ENCODE results near the gene EDEM3.
"Not testable (repeated sequence)": the region's sequence is repeated elsewhere in the genome, so short reads cannot be mapped to it uniquely, and the experiment has no call there.

Gene EDEM3

GRCh38 chr1:184734980-184735379 lies 19.7 kb downstream of the EDEM3 start:
- DNase-seq (ENCODE audit: low spot score): no peak

- no peak for DNase-seq (ENCODE audit: low spot score)
Observed at GRCh38 chr1:184724843-184725242, 29.8 kb downstream of the EDEM3 start.

GRCh38 chr1:184716158-184716557 lies 38.5 kb downstream of the EDEM3 start:
- DNase-seq (ENCODE audit: low spot score): peak; percentile 6

- no peak for DNase-seq (ENCODE audit: low spot score)
Observed at GRCh38 chr1:184709418-184709817, 45.2 kb downstream of the EDEM3 start.

- DNase-seq (ENCODE audit: low spot score): no peak
Observed at GRCh38 chr1:184708084-184708676, 46.5 kb downstream of the EDEM3 start.

GRCh38 chr1:184705271-184705670 lies 49.4 kb downstream of the EDEM3 start:
- DNase-seq (ENCODE audit: low spot score): no peak

- no peak for DNase-seq (ENCODE audit: low spot score)
Observed at GRCh38 chr1:184701816-184702215, 52.8 kb downstream of the EDEM3 start.

GRCh38 chr1:184698969-184699368 lies 55.7 kb downstream of the EDEM3 start:
- DNase-seq (ENCODE audit: low spot score): no peak

GRCh38 chr1:184698016-184698415 lies 56.6 kb downstream of the EDEM3 start:
- DNase-seq (ENCODE audit: low spot score): no peak

GRCh38 chr1:184696403-184696802 lies 58.3 kb downstream of the EDEM3 start:
- no peak for DNase-seq (ENCODE audit: low spot score)

GRCh38 chr1:184695023-184695422 lies 59.6 kb downstream of the EDEM3 start:
- no peak for DNase-seq (ENCODE audit: low spot score)

- no peak for DNase-seq (ENCODE audit: low spot score)
Observed at GRCh38 chr1:184693011-184693410, 61.6 kb downstream of the EDEM3 start.

GRCh38 chr1:184691719-184692324 lies 62.8 kb downstream of the EDEM3 start:
- DNase-seq (ENCODE audit: low spot score): peak; percentile 40

- no peak for DNase-seq (ENCODE audit: low spot score)
Observed at GRCh38 chr1:184686540-184686939, 68.1 kb downstream of the EDEM3 start.

GRCh38 chr1:184685116-184685515 lies 69.5 kb downstream of the EDEM3 start:
- no peak for DNase-seq (ENCODE audit: low spot score)

GRCh38 chr1:184684285-184685074 lies 70.2 kb downstream of the EDEM3 start:
- DNase-seq (ENCODE audit: low spot score): no peak

- no peak for DNase-seq (ENCODE audit: low spot score)
Observed at GRCh38 chr1:184682956-184683355, 71.7 kb downstream of the EDEM3 start.

- DNase-seq (ENCODE audit: low spot score): not testable (repeated sequence)
Observed at GRCh38 chr1:184680611-184681225, 73.9 kb downstream of the EDEM3 start.

GRCh38 chr1:184679472-184679871 lies 75.2 kb downstream of the EDEM3 start:
- not testable (repeated sequence) for DNase-seq (ENCODE audit: low spot score)

- DNase-seq (ENCODE audit: low spot score): no peak
Observed at GRCh38 chr1:184677344-184677743, 77.3 kb downstream of the EDEM3 start.

GRCh38 chr1:184673305-184673704 lies 81.4 kb downstream of the EDEM3 start:
- no peak for DNase-seq (ENCODE audit: low spot score)

GRCh38 chr1:184672013-184672726 lies 82.5 kb downstream of the EDEM3 start:
- no peak for DNase-seq (ENCODE audit: low spot score)
